Hippocampal formation (tissue), 2 donors: ENCODE measurements around the gene RFK.
A peak's percentile ranks its signal among the peaks of the same experiment; 100 is the strongest.
"Not testable (repeated sequence)": the region's sequence is repeated elsewhere in the genome, so short reads cannot be mapped to it uniquely, and the experiment has no call there.

Source experiments
- DNase-seq, 2 donors: peaks; one replicate each; lab custom pipeline; 2025; lab: John Stamatoyannopoulos, UW

Gene RFK

GRCh38 chr9:76394195-76394959 lies at the start of gene RFK:
RFK (minus strand) TSS chr9:76394426; CDS start chr9:76394171, 255 bp downstream.
- DNase-seq, result peak; percentile 86 to 90

- DNase-seq, result no peak
These were observed 49.7 kb upstream of the RFK start for GRCh38 chr9:76443887-76444286.

GRCh38 chr9:76441551-76442322 lies 47.5 kb upstream of the RFK start:
- DNase-seq, result no peak

- DNase-seq, result no peak
These were observed 44.8 kb upstream of the RFK start for GRCh38 chr9:76438841-76439588.

GRCh38 chr9:76437017-76437699 lies 42.9 kb upstream of the RFK start:
- not testable (repeated sequence) for DNase-seq

GRCh38 chr9:76434897-76435296 lies 40.7 kb upstream of the RFK start:
- not testable (repeated sequence) for DNase-seq

GRCh38 chr9:76433836-76434235 lies 39.6 kb upstream of the RFK start:
- no peak for DNase-seq

- no peak for DNase-seq
These were observed 39.2 kb upstream of the RFK start for GRCh38 chr9:76433406-76433805.

GRCh38 chr9:76431601-76432000 lies 37.4 kb upstream of the RFK start:
- DNase-seq, result no peak

GRCh38 chr9:76426807-76427419 lies 32.7 kb upstream of the RFK start:
- no peak for DNase-seq

GRCh38 chr9:76425677-76426453 lies 31.6 kb upstream of the RFK start:
- no peak for DNase-seq

- no peak for DNase-seq
These were observed 30.3 kb upstream of the RFK start for GRCh38 chr9:76424491-76424890.

- DNase-seq, result no peak
These were observed 29.3 kb upstream of the RFK start for GRCh38 chr9:76423216-76424177.

GRCh38 chr9:76419782-76420380 lies 25.7 kb upstream of the RFK start:
- no peak for DNase-seq

- DNase-seq, result no peak
These were observed 23.2 kb upstream of the RFK start for GRCh38 chr9:76417394-76417793.

- DNase-seq, result no peak
These were observed 21.5 kb upstream of the RFK start for GRCh38 chr9:76415731-76416130.

GRCh38 chr9:76415154-76415553 lies 20.9 kb upstream of the RFK start:
- DNase-seq, result no peak

GRCh38 chr9:76414661-76415060 lies 20.4 kb upstream of the RFK start:
- DNase-seq, result no peak

- DNase-seq, result no peak
These were observed 19.4 kb upstream of the RFK start for GRCh38 chr9:76413658-76414057.
